OCI-LY3 (cell line): ENCODE results near the gene SNN.

Experiments used
- H2AFZ ChIP-seq: fragments of 200-600, 300-600 bp; shearing (Covaris generic); 2 replicates; pipeline ENCODE4 v1.6.0; 2014; ENCODE audit warnings: antibody characterized with exemption, low read depth, low read length
- H3K27ac ChIP-seq: fragments of 200-600, 300-600 bp; sonication (generic); 2 replicates; pipeline ENCODE4 v1.5.1; 2014; ENCODE audit warnings: mild to moderate bottlenecking, low read length, moderate library complexity, mixed read lengths
- H3K27me3 ChIP-seq: fragments of 200-600, 300-600 bp; sonication (generic); 2 replicates; pipeline ENCODE4 v1.6.1; 2014; ENCODE audit warnings: low read depth, low read length, mixed read lengths
- H3K36me3 ChIP-seq: fragments of 200-600, 300-600 bp; sonication (generic); replicated peaks from 2 replicates; pipeline ENCODE3; 2014; ENCODE audit warnings: low read depth, low read length, mixed read lengths
- H3K4me1 ChIP-seq: fragments of 300-600, 200-600 bp; sonication (generic); 2 replicates; pipeline ENCODE4 v1.6.1; 2014; ENCODE audit warnings: low read length, mixed read lengths
- H3K4me2 ChIP-seq: fragments of 200-600, 300-600 bp; sonication (generic); 2 replicates; pipeline ENCODE4 v1.6.1; 2014; ENCODE audit warnings: low read length, mixed read lengths
- H3K4me3 ChIP-seq: fragments of 300-600, 200-600 bp; sonication (generic); 2 replicates; pipeline ENCODE4 v1.5.1; 2014; ENCODE audit warnings: antibody characterized with exemption, mild to moderate bottlenecking, low read length, moderate library complexity
- H3K79me2 ChIP-seq: fragments of 300-600, 200-600 bp; shearing (Covaris generic); 2 replicates; pipeline ENCODE4 v1.6.1; 2014; ENCODE audit warnings: mild to moderate bottlenecking, low read length, mixed read lengths
- H3K9ac ChIP-seq: fragments of 300-600, 200-600 bp; shearing (Covaris generic); 2 replicates; pipeline ENCODE4 v1.6.0; 2014; ENCODE audit warnings: mild to moderate bottlenecking, low read length, moderate library complexity
- H3K9me3 ChIP-seq: fragments of 200-600, 300-600 bp; shearing (Covaris generic); 2 replicates; pipeline ENCODE4 v1.6.1; 2014; ENCODE audit warnings: low read length, mixed read lengths; ENCODE audit not compliant: insufficient read depth
- H4K20me1 ChIP-seq: fragments of 200-600, 300-600 bp; sonication (generic); 2 replicates; pipeline ENCODE4 v1.6.1; 2016; ENCODE audit warnings: low read length, mixed read lengths; ENCODE audit not compliant: insufficient read depth
- CTCF ChIP-seq: fragments of 200-600, 300-600 bp; sonication (generic); IDR thresholded peaks from 2 replicates; pipeline ENCODE4 v1.5.1; 2014; ENCODE audit warnings: antibody characterized with exemption, low read length, low read depth
- EZH2phosphoT487 ChIP-seq: fragments of 200-600 bp; shearing (Covaris generic); IDR thresholded peaks from 2 replicates; pipeline ENCODE4 v1.6.1; 2018; ENCODE audit warnings: antibody characterized with exemption, mixed run types, low read depth

The SNN gene

GRCh38 chr16:11705311-11706025, 37.2 kb downstream of the SNN start:
- Histone ChIP-seq H3K27ac (no peak overlapping the region), H3K4me3 (no peak overlapping the region), H3K9me3 (no peaks in the 10 kb centered on the region), H3K4me1 (peaks cover 19% of the 10 kb centered on the region), H4K20me1 (peaks cover 40% of the 10 kb centered on the region), H3K79me2 (peaks cover 54% of the 10 kb centered on the region), H3K4me2 (no peak overlapping the region), H3K36me3 (peaks cover 60% of the 10 kb centered on the region), H3K9ac (no peak overlapping the region), H2AFZ (no peak overlapping the region), H3K27me3 (no peaks in the 10 kb centered on the region)
- TF ChIP-seq CTCF (no peak), EZH2phosphoT487 (no peak)

- Histone ChIP-seq H3K27me3 (no peaks in the 10 kb centered on the region), H3K9me3 (no peaks in the 10 kb centered on the region), H3K4me3 (no peak overlapping the region), H3K36me3 (peaks cover 61% of the 10 kb centered on the region), H2AFZ (no peak overlapping the region), H3K27ac (no peak overlapping the region), H3K4me2 (no peak overlapping the region), H3K79me2 (peaks cover 54% of the 10 kb centered on the region), H4K20me1 (peaks cover 42% of the 10 kb centered on the region), H3K9ac (no peak overlapping the region), H3K4me1 (peaks cover 19% of the 10 kb centered on the region)
- no peak for TF ChIP-seq EZH2phosphoT487
- no peak for TF ChIP-seq CTCF
Measured at GRCh38 chr16:11706180-11706742, 38.0 kb downstream of the SNN start.

GRCh38 chr16:11707679-11708197, 39.5 kb downstream of the SNN start:
- H3K4me1 ChIP-seq: peaks cover 18% of the 10 kb centered on the region
- H3K79me2 ChIP-seq: peaks cover 61% of the 10 kb centered on the region
- no peaks in the 10 kb centered on the region for H3K9me3 ChIP-seq
- H3K4me3 ChIP-seq: no peak overlapping the region
- no peaks in the 10 kb centered on the region for H3K27me3 ChIP-seq
- H3K36me3 ChIP-seq: peaks cover 67% of the 10 kb centered on the region
- H4K20me1 ChIP-seq: peaks cover 50% of the 10 kb centered on the region
- no peak overlapping the region for H2AFZ ChIP-seq
- H3K9ac ChIP-seq: no peak overlapping the region
- no peak overlapping the region for H3K27ac ChIP-seq
- no peak overlapping the region for H3K4me2 ChIP-seq
- TF ChIP-seq CTCF (no peak), EZH2phosphoT487 (no peak)

GRCh38 chr16:11708421-11708820, 40.2 kb downstream of the SNN start:
- peaks cover 58% of the 10 kb centered on the region for H3K79me2 ChIP-seq
- no peak overlapping the region for H3K27ac ChIP-seq

More at GRCh38 chr16:11708421-11708820, 40.2 kb downstream of the SNN start:
- H3K4me2 ChIP-seq: no peak overlapping the region
- no peak overlapping the region for H3K9ac ChIP-seq
- H3K4me3 ChIP-seq: no peak overlapping the region
- no peaks in the 10 kb centered on the region for H3K27me3 ChIP-seq
- H4K20me1 ChIP-seq: peaks cover 46% of the 10 kb centered on the region
- TF ChIP-seq EZH2phosphoT487 (no peak), CTCF (no peak)
- no peaks in the 10 kb centered on the region for H3K9me3 ChIP-seq
- H3K36me3 ChIP-seq: peaks cover 62% of the 10 kb centered on the region
- H3K4me1 ChIP-seq: peaks cover 12% of the 10 kb centered on the region
- H2AFZ ChIP-seq: no peak overlapping the region
